HG03025 (cell line): ENCODE results near the gene TMEM50A.
A peak's percentile ranks its signal among the peaks of the same experiment; 100 is the strongest.
"Not testable (repeated sequence)": the region's sequence is repeated elsewhere in the genome, so short reads cannot be mapped to it uniquely, and the experiment has no call there.

Experiments
- ATAC-seq: cut with Tn5 transposase; IDR thresholded peaks from one replicate; pipeline ENCODE4 v1.9.1; 2021; ENCODE audit warnings: mild to moderate bottlenecking, moderate library complexity; ENCODE audit not compliant: unreplicated experiment, low FRiP score

The TMEM50A gene

GRCh38 chr1:25329950-25330349 is 8.2 kb upstream of the TMEM50A start:
- not testable (repeated sequence) for ATAC-seq

- not testable (repeated sequence) for ATAC-seq
Measured at GRCh38 chr1:25336922-25337354, 1.2 kb upstream of the TMEM50A start.

GRCh38 chr1:25337483-25338187 is 499 bp upstream of the TMEM50A start:
- ATAC-seq, result peak; percentile 61

GRCh38 chr1:25338986-25339385 is 852 bp downstream of the TMEM50A start:
- no peak for ATAC-seq

- no peak for ATAC-seq
Measured at GRCh38 chr1:25341746-25342145, 3.6 kb downstream of the TMEM50A start.

- ATAC-seq, result no peak
Measured at GRCh38 chr1:25342846-25343245, 4.7 kb downstream of the TMEM50A start.

- no peak for ATAC-seq
Measured at GRCh38 chr1:25343872-25344271, 5.7 kb downstream of the TMEM50A start.

GRCh38 chr1:25347556-25347955 is 9.4 kb downstream of the TMEM50A start:
- ATAC-seq, result no peak

GRCh38 chr1:25349606-25350005 is 11.5 kb downstream of the TMEM50A start:
- no peak for ATAC-seq

- ATAC-seq, result no peak
Measured at GRCh38 chr1:25355841-25356395, 17.8 kb downstream of the TMEM50A start.

GRCh38 chr1:25356441-25356840 is 18.3 kb downstream of the TMEM50A start:
- ATAC-seq, result no peak

- ATAC-seq, result no peak
Measured at GRCh38 chr1:25356848-25357247, 18.7 kb downstream of the TMEM50A start.

GRCh38 chr1:25360596-25361581 is 22.8 kb downstream of the TMEM50A start:
- no peak for ATAC-seq

- ATAC-seq, result no peak
Measured at GRCh38 chr1:25361901-25362300, 23.8 kb downstream of the TMEM50A start.

- ATAC-seq, result not testable (repeated sequence)
Measured at GRCh38 chr1:25362634-25363559, 24.8 kb downstream of the TMEM50A start.

- ATAC-seq, result no peak
Measured at GRCh38 chr1:25369241-25369640, 31.1 kb downstream of the TMEM50A start.

- ATAC-seq, result not testable (repeated sequence)
Measured at GRCh38 chr1:25369691-25370271, 31.6 kb downstream of the TMEM50A start.

- ATAC-seq, result not testable (repeated sequence)
Measured at GRCh38 chr1:25371757-25372156, 33.6 kb downstream of the TMEM50A start.

- ATAC-seq, result not testable (repeated sequence)
Measured at GRCh38 chr1:25378367-25378766, 40.2 kb downstream of the TMEM50A start.

- ATAC-seq, result not testable (repeated sequence)
Measured at GRCh38 chr1:25382543-25382942, 44.4 kb downstream of the TMEM50A start.
